Hepatocyte (in vitro differentiated cells): ENCODE results near the gene LGALS4. TPM values are rescaled to one million over a fixed set of nuclear protein-coding genes. Genes with fewer than 3 reads are reported as not detected.
"Not testable (repeated sequence)": the region's sequence is repeated elsewhere in the genome, so short reads cannot be mapped to it uniquely, and the experiment has no call there.

Experiments
- DNase-seq: peaks from one replicate; pipeline ENCODE4 v3.0.0-alpha.2; 2016; ENCODE audit warnings: low spot score
- H2AFZ ChIP-seq: fragments of 200-600 bp; sonication (generic); 2 replicates; pipeline ENCODE4 v1.6.0; 2016; ENCODE audit warnings: antibody characterized with exemption, mild to moderate bottlenecking
- H3K27ac ChIP-seq: fragments of 200-600 bp; sonication (generic); 2 replicates; pipeline ENCODE4 v1.5.1; 2016; ENCODE audit warnings: mild to moderate bottlenecking
- H3K27me3 ChIP-seq: fragments of 200-600 bp; sonication (generic); 2 replicates; pipeline ENCODE4 v1.6.1; 2016
- H3K36me3 ChIP-seq: fragments of 200-600 bp; sonication (generic); replicated peaks from 2 replicates; pipeline ENCODE4 v1.5.1; 2016; ENCODE audit warnings: low read depth; ENCODE audit not compliant: insufficient read depth
- H3K4me1 ChIP-seq: fragments of 200-600 bp; sonication (generic); 2 replicates; pipeline ENCODE4 v1.5.1; 2016; ENCODE audit warnings: mild to moderate bottlenecking, moderate library complexity; ENCODE audit not compliant: insufficient read depth
- H3K4me2 ChIP-seq: fragments of 200-600 bp; sonication (generic); 2 replicates; pipeline ENCODE4 v1.6.0; 2016
- H3K4me3 ChIP-seq: fragments of 200-600 bp; sonication (generic); 2 replicates; pipeline ENCODE4 v1.5.1; 2016; ENCODE audit warnings: mild to moderate bottlenecking
- H3K79me2 ChIP-seq: fragments of 200-600 bp; sonication (generic); 2 replicates; pipeline ENCODE4 v1.6.0; 2017; ENCODE audit warnings: mild to moderate bottlenecking
- H3K9me2 ChIP-seq: fragments of 200-600 bp; sonication (generic); replicated peaks from 2 replicates; pipeline ENCODE4 v1.6.0; 2017; ENCODE audit warnings: mild to moderate bottlenecking; ENCODE audit not compliant: insufficient read depth
- H3K9me3 ChIP-seq: fragments of 200-600 bp; sonication (generic); 2 replicates; pipeline ENCODE4 v1.5.1; 2016; ENCODE audit warnings: low read depth, mild to moderate bottlenecking
- H4K20me1 ChIP-seq: fragments of 200-600 bp; sonication (generic); 2 replicates; pipeline ENCODE4 v1.6.0; 2016; ENCODE audit warnings: mild to moderate bottlenecking; ENCODE audit not compliant: insufficient read depth, poor library complexity, severe bottlenecking
- EZH2 ChIP-seq: fragments of 200-600 bp; sonication (generic); IDR thresholded peaks from 2 replicates; pipeline ENCODE4 v1.6.1; 2016; ENCODE audit warnings: antibody characterized with exemption, mild to moderate bottlenecking, borderline replicate concordance
- EZH2phosphoT487 ChIP-seq: fragments of 200-600 bp; sonication (generic); IDR thresholded peaks from one replicate; pipeline ENCODE4 v1.6.1; 2018; ENCODE audit warnings: antibody characterized with exemption, mild to moderate bottlenecking, low read depth, moderate library complexity; ENCODE audit not compliant: unreplicated experiment, severe bottlenecking
- WGBS: methylation state at CpG from one replicate; pipeline ENCODE4 v1.1.6; 2016; ENCODE audit warnings: low lambda C conversion rate; ENCODE audit errors: missing lambda C conversion rate; 5-methylcytosine and 5-hydroxymethylcytosine counted together
- polyA plus RNA-seq: library from polyadenylated mRNA; unstranded; fragments of >200 nt; fragmentation: Nextera tagmentation; extraction: Ambion mirVana; gene quantifications from 2 replicates; pipeline ENCODE4 v1.2.1, GENCODE V29; 2016
- total RNA-seq: library from RNA; depleted of rRNA; stranded (reverse); fragments of >200 nt; gene quantifications from 2 replicates; pipeline ENCODE4 v1.2.3, GENCODE V29; 2014
- TF ChIP-seq, protein P1 (sequence below): fragments of 200-600 bp; sonication (generic); IDR thresholded peaks from 2 replicates; pipeline ENCODE4 v1.5.1; 2016; ENCODE audit warnings: antibody characterized with exemption, mild to moderate bottlenecking; ENCODE audit not compliant: poor library complexity

LGALS4 gene
- total and polyA plus RNA-seq, 2 experiments from 2014 or later, result 147 to 199 TPM

DNA sequence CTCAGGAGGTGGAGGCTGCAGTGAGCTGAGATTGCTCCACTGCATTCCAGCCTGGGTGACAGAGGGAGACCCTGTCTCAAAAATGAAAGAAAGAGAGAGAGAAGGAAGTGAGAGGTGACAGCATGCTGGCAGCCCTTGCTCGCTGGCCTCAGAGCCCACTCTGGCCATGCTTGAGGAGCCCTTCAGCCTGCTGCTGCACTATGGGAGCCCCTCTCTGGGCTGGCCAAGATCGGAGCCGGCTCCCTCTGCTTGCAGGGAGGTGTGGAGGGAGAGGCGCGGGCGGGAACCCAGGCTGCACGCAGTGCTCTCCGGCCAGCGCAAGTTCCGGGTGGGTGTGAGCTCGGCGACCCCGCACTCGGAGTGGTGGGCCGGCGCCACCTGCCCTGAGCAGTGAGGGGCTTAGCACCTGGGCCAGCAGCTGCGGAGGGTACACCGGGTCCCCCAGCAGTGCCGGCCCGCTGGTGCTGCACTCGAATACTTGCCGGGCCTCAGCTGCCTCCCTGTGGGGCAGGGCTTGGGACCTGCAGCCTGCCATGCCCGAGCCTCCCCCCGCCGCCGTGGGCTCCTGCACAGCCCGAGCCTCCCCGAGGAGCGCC is 8.6 kb upstream of the LGALS4 start:
- H3K9me2 ChIP-seq, DNase-seq, H4K20me1 ChIP-seq, H2AFZ ChIP-seq, H3K36me3 ChIP-seq, H3K4me3 ChIP-seq, H3K27me3 ChIP-seq, H3K4me2 ChIP-seq, H3K9me3 ChIP-seq: not testable (repeated sequence)
- Histone ChIP-seq H3K4me1 (peaks cover 22% of the 10 kb centered on the region), H3K79me2 (peaks cover 22% of the 10 kb centered on the region), H3K27ac (peak overlapping the region; percentile 78)
- 98% methylated on average over 20 of the region's 29 CpGs for WGBS

DNA sequence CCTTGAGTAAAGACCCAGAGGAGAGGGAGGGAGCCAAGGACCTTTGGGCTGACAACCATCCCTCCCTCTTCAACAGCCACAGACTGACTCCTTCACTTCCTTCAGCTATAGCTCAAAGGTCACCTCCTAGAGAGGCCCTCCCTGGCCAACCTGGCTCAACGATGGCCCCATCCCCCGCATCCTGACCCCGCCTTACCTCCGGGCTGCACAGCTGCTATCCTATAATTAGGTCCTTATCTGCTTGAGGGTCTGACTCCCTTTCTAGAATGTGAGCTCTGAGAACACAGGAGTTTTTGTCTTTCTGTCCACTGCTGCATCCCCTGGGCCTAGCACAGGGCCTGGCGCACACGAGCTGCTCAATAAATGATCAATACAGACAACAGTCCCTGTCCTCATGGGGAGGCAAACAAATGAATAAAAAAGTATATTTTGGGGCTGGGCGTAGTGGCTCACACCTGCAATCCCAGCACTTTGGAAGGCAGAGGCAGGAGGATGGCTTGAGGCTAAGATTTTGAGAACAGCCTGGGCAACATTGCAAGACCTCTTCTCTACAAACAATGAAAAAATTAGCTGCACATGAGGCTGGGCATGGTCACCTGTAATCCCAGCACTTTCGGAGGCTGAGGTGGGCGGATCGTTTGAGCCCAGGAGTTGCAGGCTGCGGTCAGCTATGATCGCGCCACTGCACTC is 6.6 kb upstream of the LGALS4 start:
- H3K9me2 ChIP-seq, result no peaks in the 10 kb centered on the region
- peak; percentile 80 for DNase-seq
- TF ChIP-seq, protein P1, sequence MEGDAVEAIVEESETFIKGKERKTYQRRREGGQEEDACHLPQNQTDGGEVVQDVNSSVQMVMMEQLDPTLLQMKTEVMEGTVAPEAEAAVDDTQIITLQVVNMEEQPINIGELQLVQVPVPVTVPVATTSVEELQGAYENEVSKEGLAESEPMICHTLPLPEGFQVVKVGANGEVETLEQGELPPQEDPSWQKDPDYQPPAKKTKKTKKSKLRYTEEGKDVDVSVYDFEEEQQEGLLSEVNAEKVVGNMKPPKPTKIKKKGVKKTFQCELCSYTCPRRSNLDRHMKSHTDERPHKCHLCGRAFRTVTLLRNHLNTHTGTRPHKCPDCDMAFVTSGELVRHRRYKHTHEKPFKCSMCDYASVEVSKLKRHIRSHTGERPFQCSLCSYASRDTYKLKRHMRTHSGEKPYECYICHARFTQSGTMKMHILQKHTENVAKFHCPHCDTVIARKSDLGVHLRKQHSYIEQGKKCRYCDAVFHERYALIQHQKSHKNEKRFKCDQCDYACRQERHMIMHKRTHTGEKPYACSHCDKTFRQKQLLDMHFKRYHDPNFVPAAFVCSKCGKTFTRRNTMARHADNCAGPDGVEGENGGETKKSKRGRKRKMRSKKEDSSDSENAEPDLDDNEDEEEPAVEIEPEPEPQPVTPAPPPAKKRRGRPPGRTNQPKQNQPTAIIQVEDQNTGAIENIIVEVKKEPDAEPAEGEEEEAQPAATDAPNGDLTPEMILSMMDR, result no peak
- TF ChIP-seq EZH2 (no peak), EZH2phosphoT487 (no peak)
- H3K36me3 ChIP-seq, result no peaks in the 10 kb centered on the region
- peaks cover 22% of the 10 kb centered on the region for H3K79me2 ChIP-seq
- no peak overlapping the region for H2AFZ ChIP-seq
- peak overlapping the region; percentile 78 for H3K27ac ChIP-seq
- H3K9me3 ChIP-seq, result no peaks in the 10 kb centered on the region
- peak overlapping the region; percentile 49 for H3K4me2 ChIP-seq
- no peaks in the 10 kb centered on the region for H4K20me1 ChIP-seq
- WGBS, result 63% methylated on average over 13 of the region's 13 CpGs
- H3K4me3 ChIP-seq, result no peak overlapping the region
- peaks cover 20% of the 10 kb centered on the region for H3K4me1 ChIP-seq
- H3K27me3 ChIP-seq, result no peaks in the 10 kb centered on the region

DNA sequence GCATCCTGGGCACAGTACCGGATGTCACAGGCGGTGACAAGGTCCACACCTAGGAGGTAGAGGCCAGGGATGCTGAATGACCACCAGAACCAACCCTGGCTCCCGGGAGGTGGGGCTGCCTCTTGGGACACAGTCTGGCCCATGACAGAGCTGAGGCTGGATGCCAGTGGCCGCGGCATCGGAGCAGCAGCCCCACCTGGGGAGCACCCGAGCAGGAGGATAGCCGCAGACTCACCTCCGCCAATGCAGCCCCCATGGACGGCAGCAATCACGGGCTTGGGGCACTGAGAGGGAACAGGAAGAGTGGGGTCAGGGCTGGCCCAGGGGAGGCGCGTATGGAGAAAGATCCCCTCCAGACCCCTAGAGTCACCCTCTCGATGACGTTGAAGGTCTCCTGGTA is 4.3 kb upstream of the LGALS4 start:
- Histone ChIP-seq H3K79me2 (peaks cover 4% of the 10 kb centered on the region), H3K27ac (peak overlapping the region; percentile 88), H3K4me2 (no peak overlapping the region), H3K27me3 (no peaks in the 10 kb centered on the region), H3K4me1 (peaks cover 29% of the 10 kb centered on the region), H4K20me1 (no peaks in the 10 kb centered on the region), H3K9me2 (no peaks in the 10 kb centered on the region), H3K9me3 (no peaks in the 10 kb centered on the region), H3K4me3 (no peak overlapping the region), H2AFZ (no peak overlapping the region), H3K36me3 (no peaks in the 10 kb centered on the region)
- TF ChIP-seq, protein P1, result no peak
- TF ChIP-seq EZH2phosphoT487 (no peak), EZH2 (no peak)
- 97% methylated on average over 15 of the region's 15 CpGs for WGBS
- DNase-seq, result no peak

DNA sequence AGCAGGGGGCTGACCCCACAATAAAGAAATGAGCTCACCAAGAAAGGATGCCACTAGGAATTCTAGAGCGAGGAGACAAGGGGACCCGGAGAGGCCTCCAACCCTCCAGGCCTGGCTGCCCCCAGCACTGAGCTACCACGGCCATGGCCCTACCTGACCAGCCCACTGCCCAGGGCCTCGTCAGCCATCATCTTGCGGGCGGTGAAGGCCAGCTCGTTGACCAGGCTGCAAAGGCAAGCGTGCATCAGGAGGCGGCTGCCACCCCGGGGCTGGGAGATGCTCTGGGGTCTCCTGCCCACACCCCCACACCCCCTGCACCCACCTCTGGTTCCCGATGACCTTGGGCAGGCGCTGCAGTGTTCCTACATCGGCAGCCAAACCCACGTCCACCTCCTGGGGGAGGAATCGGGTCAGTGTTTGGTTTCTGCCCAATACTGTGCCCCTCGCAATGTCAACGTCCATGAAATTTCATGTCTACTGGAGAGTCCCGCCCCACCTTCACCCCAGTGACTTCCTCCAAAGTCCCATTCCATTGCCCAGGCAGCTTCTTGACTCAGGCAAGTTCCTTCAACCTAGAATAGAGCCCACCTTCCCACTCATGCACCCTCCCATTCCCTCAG is 3.5 kb upstream of the LGALS4 start:
- no peaks in the 10 kb centered on the region for H3K9me3 ChIP-seq
- no peak for DNase-seq
- H3K27me3 ChIP-seq, result no peaks in the 10 kb centered on the region
- WGBS, result 95% methylated on average over 18 of the region's 18 CpGs
- H3K4me2 ChIP-seq, result no peak overlapping the region
- H3K27ac ChIP-seq, result peak overlapping the region; percentile 88
- TF ChIP-seq EZH2, result no peak
- no peak overlapping the region for H2AFZ ChIP-seq
- no peak overlapping the region for H3K4me3 ChIP-seq
- peaks cover 29% of the 10 kb centered on the region for H3K4me1 ChIP-seq
- no peaks in the 10 kb centered on the region for H3K36me3 ChIP-seq
- H3K79me2 ChIP-seq, result peaks cover 6% of the 10 kb centered on the region
- no peaks in the 10 kb centered on the region for H3K9me2 ChIP-seq
- H4K20me1 ChIP-seq, result no peaks in the 10 kb centered on the region
